GM18517 (cell line): ENCODE measurements around the gene B4GALNT1.
"Not testable (repeated sequence)": the region's sequence is repeated elsewhere in the genome, so short reads cannot be mapped to it uniquely, and the experiment has no call there.

ENCODE experiments used
- ATAC-seq: cut with Tn5 transposase; IDR thresholded peaks from one replicate; pipeline ENCODE4 v1.9.1; 2021; ENCODE audit warnings: mild to moderate bottlenecking, moderate library complexity; ENCODE audit not compliant: unreplicated experiment

Gene B4GALNT1

DNA sequence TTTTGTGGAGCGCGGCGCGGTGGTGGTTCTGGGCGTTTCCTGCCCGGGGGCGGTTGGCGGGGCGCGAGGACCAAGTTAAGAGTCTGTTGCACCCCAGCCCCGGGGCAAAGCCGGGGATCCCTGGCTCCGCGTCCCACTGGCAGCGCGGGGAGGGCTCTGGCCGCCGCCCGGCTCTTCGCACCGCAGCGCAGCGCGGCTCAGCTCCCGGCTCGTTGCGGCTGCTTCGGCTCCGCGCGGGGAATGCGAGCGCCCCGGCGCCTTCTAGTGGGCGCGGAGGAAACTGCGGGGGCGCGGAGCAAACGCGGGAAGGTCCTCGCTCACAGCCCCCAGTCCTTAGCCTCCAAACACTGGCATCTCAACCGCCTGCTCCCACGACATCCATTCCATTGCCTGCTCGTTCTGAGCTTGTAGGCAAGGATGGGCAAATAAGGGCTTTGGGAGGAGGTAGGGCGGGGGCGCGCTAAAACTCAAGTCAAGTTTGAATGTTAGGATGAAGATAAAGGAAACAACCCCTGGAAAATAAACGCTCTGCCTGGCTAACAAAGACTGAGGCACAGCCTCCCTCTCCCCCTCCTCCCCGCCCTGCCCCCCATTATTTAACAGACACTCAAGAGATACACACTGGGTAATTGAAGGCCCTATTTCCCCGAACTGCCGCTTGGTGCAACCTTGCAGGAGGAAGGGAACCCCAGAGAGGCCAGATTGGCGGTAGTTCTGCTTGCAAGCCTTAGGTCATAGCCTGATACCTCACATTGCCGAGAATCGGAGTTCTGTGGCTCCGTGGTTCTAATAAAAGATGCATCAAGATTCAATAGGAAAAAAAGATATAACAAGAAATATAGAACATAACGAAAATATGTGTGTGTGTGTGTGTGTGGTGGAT is at the start of gene B4GALNT1:
TSS of gene B4GALNT1 (minus strand) at position 244 of the 883 bp plus-strand sequence. CDS start 1,069 bp downstream, outside the sequence.
- peak; percentile 66 for ATAC-seq

- ATAC-seq: no peak
Measured at GRCh38 chr12:57679697-57680096, 46.7 kb upstream of the B4GALNT1 start.

DNA sequence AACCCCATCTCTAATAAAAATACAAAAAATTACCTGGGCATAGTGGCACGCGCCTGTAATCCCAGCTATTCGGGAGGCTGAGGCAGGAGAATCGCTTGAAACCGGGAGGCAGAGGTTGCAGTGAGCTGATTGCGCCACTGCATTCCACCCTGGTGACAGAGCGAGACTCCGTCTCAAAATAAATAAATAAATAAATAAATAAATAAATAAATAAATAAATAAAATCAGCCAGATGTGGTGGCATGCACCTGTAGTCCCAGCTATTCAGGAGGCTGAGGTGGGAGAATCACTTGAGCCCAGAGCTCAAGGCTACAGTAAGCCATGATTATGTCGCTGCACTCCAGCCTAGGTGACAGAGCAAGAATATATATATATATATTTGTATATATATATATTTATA is 44.9 kb upstream of the B4GALNT1 start:
- not testable (repeated sequence) for ATAC-seq

DNA sequence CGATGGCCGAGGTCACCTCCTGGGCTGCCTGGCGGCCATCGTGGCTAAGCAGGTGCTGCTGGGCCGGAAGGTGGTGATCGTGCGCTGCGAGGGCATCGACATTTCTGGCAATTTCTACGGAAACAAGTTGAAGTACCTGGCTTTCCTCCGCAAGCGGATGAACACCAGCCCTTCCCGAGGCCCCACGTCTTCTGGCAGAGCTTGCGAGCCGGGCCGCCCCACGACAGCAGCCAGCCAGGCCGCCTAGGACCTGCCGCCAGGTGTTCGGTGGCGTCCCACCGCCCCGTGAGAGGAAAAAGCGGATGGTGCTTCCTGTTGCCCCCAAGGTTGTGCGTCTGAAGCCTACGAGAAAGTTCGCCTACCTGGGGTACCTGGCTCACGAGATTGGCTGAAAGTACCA is 41.7 kb upstream of the B4GALNT1 start:
- no peak for ATAC-seq

- ATAC-seq: no peak
Measured at GRCh38 chr12:57672801-57673200, 39.8 kb upstream of the B4GALNT1 start.

DNA sequence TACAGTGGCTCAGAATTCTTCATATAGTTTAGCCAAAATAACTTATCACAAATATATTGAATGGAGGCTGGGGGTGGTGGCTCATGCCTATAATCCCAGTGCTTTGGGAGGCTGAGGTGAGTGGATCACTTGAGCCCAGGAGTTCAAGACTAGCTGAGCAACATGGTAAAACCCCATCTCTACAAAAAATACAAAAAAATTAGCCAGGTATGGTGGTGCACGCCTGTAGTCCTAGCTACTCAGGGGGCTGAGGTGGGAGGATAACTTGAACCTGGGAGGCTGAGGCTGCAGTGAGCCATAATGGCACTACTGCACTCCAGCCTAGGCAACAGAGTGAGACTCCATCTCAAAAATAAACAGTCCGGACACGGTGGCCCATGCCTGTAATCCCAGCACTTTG is 38.8 kb upstream of the B4GALNT1 start:
- not testable (repeated sequence) for ATAC-seq

- not testable (repeated sequence) for ATAC-seq
Measured at GRCh38 chr12:57669691-57670090, 36.7 kb upstream of the B4GALNT1 start.

DNA sequence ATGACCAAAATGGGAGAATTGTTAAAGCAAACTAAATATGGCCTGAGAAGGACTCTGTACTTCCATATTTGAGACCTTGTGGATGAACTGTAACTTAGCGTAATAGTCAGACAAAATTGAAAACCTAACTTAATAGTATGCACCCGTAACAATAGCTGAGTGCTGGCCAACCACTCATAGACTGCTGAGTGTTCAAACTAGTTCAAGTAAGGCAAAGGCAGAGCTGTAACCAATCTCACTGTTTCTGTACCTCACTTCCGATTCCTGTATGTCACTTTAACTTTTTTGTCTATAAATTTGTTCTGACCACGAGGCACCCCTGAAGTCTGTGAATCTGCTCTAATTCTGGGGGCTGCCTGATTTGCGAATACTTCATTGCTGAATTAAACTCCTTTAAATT is 33.9 kb upstream of the B4GALNT1 start:
- ATAC-seq: no peak

DNA sequence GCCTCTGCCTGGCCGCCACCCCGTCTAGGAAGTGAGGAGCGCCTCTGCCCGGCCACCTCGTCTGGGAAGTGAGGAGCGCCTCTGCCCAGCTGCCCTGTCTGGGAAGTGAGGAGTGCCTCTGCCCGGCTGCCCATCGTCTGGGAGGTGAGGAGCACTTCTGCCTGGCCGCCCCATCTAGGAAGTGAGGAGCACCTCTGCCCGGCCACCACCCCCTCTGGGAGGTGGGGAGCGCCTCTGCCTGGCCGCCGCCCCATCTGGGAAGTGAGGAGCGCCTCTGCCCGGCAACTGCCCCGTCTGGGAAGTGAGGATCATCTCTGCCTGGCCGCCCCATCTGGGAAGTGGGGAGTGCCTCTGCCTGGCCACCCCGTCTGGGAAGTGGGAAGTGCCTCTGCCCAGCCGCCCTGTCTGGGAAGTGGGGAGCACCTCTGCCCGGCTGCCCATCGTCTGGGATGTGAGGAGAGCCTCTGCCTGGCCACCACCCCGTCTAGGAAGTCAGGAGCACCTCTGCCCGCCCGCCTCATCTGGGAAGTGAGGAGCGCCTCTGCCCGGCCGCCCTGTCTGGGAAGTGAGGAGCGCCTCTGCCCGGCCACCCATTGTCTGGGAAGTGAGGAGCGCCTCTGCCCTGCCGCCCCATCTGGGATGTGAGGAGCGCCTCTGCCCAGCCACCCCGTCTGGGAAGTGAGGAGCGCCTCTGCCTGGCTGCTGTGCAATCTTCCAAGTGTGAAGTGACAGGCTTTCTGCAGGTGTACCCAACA is 32.2 kb upstream of the B4GALNT1 start:
- not testable (repeated sequence) for ATAC-seq

- ATAC-seq: no peak
Measured at GRCh38 chr12:57661376-57661775, 28.4 kb upstream of the B4GALNT1 start.

DNA sequence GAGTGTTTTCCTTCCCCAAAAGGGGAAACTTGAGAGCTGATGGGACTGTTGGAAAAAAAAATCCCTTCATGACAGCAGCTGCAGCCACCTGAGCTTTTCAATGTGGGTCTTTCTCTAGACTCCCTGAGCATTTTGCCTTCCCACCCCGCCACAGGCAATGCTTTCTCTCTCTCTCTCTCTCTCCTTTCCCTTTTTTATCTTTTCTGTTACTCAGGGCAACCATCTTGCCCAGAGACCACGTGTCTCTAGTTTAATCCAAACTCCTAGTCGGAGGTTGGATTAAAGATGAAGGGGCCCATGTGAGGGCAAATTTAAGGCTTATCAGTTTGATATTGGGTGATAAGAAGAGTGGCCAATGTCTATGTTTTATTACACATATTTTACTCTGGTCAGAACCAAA is 25.9 kb upstream of the B4GALNT1 start:
- ATAC-seq: no peak

DNA sequence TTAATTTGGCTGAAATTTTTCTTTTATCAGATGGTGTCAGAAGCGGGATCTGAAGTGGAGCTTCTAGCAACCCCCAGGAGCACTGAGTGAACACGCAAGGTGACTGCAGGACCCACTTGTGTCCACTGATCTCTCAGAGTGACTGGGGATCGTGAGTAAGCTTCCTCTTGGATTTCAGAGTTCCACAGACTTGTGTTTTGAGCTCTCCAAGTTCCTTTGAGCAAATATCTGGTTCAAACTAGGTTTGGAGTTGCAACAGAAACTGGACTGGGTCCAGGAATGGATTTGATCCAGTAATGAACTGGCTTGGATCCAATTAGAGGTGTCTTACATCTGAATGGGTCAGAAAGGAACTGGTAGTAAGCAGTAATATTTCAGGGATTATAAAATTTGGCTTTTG is 24.7 kb upstream of the B4GALNT1 start:
- ATAC-seq: no peak

DNA sequence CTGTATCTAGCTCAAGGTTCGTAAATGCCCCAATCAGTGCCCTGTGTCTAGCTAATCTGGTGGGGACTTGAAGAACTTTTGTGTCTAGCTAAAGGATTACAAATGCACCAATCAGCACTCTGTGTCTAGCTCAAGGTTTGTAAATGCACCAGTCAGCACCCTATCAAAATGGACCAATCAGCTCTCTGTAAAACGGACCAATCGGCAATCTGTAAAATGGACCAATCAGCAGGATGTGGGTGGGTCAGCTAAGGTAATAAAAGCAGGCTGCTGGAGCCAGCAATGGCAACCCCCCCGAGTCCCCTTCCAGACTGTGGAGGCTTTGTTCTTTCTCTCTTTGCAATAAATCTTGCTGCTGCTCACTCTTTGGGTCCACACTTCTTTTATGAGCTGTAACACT is 23.4 kb upstream of the B4GALNT1 start:
- not testable (repeated sequence) for ATAC-seq

- no peak for ATAC-seq
Measured at GRCh38 chr12:57655541-57656240, 22.7 kb upstream of the B4GALNT1 start.

DNA sequence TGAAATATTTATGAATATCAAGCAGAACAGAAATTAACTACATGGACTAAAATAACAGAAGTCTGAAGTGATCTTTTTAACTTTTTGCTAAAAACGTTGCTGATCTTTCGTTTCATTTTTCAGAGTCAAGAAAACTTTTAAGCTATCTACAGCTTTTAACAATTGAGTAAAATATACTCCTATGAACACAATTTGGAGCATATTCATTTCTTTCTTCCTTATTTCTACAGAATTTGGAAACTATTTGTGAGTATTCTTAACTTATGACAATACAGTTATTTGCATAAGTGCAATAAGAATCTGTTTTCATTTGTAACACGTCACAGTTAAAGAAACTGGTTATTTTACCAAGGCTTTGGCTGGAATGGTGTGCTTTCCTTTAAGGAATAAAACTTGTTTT is 21.0 kb upstream of the B4GALNT1 start:
- ATAC-seq: no peak

GRCh38 chr12:57646659-57647049 is 13.7 kb upstream of the B4GALNT1 start:
- ATAC-seq: not testable (repeated sequence)

DNA sequence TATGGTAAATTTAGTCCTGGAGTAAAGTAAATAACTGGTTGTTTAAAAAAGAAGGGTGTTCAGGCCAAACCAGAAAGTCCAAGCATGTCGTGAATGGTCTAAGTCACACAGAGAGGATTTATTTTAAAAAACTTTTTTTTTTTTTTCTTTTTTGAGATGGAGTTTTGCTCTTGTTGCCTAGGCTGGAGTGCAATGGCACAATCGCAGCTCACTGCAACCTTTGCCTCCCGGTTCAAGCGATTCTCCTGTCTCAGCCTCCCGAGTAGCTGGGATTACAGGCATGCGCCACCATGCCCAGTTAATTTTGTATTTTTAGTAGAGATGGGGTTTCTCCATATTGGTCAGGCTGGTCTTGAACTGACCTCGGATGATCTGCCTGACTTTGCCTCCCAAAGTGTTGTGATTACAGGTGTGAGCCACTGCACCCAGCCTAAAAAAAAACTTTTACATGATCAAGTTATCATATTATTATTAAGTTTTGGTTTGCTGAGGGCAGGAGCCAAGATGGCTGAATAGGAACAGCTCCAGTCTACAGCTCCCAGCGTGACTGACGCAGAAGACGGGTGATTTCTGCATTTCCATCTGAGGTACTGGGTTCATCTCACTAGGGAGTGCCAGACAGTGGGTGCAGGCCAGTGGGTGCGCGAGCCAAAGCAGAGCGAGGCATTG is 13.1 kb upstream of the B4GALNT1 start:
- not testable (repeated sequence) for ATAC-seq

DNA sequence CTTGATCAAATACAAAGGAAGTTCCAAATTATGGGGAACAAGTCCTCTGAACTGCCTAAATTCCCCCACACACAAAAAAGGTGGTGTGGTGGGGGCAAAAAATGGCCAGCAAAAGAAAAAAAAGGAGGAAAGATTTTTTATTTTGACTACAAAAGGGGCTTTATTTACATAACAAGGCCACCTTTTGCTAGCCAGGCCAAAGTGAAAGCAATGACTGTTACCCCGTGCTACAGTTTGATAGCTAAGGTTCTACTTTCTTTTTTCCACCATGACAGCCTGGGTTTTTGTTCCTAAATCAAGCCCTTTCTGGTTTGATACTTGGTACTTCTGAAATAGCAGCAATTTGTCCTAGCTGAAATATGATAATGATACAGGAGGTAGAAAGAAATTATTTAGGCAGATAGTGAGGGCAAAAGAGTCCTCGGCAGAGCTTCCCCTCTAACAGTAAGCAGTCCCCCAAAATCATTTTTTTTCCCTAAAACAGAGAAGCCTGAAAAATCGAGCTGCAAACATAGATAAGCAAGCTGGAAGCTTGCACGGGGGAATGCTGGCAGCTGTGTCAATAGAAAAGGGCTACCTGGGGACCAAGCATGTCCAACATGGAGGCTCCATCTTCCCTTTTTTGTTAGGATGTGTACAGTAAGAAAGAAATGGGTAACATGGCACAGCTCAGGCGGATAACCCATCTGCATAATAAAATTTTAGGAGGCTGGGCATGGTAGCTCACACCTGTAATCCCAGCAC is 8.9 kb upstream of the B4GALNT1 start:
- no peak for ATAC-seq

GRCh38 chr12:57640175-57641042 is 7.4 kb upstream of the B4GALNT1 start:
- no peak for ATAC-seq
